ENCODE results near the gene SLC37A2.

- TF ChIP-seq CTCF (IDR thresholded peaks at IDR 0.05; ENCODE audit: insufficient read depth, low read depth, low read length) (no peak), EZH2 (IDR thresholded peaks at IDR 0.05; ENCODE audit: insufficient read depth, low read length) (no peak)
These were observed 7.9 kb upstream of the SLC37A2 start for GRCh38 chr11:125055107-125055715.
